GM18505 (cell line): ENCODE results near the gene MSI2.

Source experiments
- ATAC-seq: cut with Tn5 transposase; IDR thresholded peaks from one replicate; pipeline ENCODE4 v1.9.1; 2021; ENCODE audit not compliant: unreplicated experiment
- POLR2A ChIP-seq: IDR thresholded peaks from 4 replicates; pipeline ENCODE4 v1.6.1; 2011; ENCODE audit warnings: borderline replicate concordance; ENCODE audit not compliant: insufficient read depth, insufficient read length; ENCODE audit errors: extremely low read depth

The MSI2 gene

DNA sequence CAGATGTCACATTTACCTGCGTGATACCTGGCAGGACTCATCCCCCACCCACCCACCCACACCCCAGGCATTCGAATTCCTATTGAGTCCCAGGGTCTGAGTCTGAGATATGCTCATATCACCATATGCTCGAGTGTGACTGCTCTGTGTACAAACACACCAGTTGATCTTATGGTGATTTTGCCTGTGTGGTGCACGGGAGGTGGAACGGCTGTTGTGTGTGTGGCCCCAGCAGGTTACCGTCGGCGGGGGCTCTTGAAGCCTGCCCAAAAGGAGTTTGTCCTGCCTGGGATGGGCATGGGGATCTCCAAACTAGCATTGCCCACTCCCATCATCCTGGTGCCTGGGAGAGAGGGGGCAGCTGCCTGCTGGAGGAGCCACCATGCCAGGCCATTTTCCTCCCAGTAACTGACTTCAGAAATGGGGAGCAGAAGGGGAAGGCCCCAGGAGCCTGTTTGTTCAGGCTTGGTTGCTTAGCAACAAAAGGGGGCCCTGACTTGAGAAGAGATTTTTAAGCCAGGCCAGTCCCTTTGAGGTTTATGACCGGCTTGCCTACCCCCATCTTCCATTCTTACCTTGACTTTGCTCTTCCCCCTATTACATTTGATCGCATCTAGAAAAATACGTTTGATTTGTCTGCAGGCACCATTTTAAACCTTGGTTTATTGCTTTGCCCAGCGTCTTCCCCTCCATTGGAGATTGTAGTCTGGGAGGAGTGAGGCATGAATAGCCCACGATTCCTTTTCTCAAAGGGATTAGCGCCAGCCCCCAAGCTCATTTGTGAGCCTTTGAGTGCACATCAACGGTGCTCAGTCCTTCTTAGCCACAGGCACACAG lies 271.1 kb downstream of the MSI2 start:
- no peak for ATAC-seq
- no peak for TF ChIP-seq POLR2A

GRCh38 chr17:57528058-57528451 lies 271.7 kb downstream of the MSI2 start:
- ATAC-seq = no peak
- no peak for TF ChIP-seq POLR2A

DNA sequence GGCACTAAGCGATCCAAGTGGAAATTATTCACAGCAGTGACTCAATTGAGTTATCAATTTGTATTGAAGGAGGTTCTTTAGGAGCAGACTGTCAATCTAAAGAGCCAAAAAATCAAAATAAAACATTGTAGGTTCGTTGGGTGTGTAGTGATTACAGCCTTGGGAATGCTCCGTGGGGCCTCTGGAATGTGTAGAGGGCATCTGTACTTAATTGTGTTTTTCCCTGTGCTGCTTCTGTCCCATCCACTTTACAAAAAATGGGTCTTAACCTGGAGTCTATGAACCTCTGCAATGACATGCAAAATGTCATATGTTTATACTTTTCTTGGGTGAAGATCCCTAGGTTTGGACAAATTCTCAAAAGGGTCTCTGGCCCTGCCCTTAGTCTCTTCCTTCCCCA lies 273.7 kb downstream of the MSI2 start:
- ATAC-seq = no peak
- no peak for TF ChIP-seq POLR2A

DNA sequence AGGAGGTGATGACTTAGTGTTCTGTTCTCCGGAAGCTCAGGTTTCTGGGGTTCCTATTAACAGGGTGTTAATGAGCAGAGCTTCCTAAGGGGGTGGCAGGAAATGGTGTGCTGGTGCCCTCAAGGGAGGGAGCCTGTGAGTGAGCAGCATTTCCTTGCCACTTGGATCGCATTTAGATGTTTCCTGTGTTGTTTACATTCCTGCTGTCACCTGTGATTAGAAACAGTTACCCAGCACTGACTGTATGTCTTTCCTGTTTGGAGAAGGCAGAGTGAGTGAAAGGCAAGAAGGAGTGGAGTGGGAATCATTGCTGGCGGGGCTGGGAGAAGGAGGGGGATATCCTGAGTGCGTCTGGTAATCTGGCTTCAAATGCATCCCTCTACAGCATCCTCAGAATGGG lies 274.2 kb downstream of the MSI2 start:
- no peak for ATAC-seq
- TF ChIP-seq POLR2A = no peak

DNA sequence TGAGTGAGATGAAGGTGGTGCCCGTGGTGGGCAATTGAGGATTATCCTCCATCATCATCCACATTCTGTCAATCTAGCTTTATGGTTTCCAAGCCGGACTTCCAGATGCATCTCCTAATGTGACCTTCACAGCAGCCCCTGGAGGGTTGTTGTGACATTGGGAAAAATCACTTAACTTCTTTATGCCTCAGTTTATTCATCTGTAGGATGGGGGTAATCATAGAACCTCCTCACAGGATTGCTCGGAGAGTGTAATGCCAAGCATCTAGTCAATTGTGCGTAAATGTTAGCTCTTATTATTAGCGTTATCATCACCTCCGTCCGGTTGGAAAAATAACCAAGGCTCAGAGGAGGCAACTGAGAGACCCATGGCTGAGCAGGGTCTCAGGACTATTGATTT lies 274.8 kb downstream of the MSI2 start:
- no peak for TF ChIP-seq POLR2A
- ATAC-seq = no peak

DNA sequence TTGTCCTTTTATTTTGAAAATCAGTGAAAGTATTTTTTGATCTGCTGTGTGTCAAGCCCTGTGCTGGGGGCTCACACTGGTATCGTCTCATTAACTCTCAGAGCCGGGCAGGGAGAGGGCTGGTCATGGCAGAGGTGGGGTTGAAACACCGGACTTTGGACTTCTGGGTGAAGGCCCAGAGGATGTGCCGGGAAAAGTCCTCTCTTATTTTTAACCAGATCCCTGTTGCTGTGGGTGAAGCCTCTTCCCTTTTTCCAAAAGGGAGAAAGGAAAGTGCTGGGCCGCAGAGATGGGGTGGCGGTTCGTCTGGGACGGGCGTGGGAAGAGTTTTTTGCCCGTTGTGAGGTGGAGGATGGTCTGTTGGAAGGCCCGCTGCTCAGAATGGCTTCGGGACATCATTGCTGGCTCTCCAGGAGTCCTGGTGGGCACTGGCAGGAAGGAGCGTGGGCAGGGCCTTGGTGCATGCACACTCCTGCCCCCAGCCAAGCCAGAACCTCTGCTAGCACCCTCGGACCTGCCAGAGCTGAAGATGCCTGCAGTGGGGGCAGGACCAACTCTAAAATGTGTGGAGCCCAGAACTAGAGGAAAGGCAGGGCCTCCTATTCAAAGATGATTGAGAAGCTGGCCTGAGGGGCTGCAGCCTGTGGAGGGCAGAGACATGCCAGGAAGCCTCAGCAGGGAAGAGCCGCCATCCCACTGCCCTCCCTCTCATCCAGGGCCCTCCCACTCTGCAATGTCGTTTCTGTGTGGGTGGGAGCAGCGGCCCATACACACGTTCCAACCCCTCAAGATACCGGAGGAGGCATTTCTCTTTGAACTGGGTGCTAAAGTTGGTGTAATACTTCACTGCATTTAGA lies 275.6 kb downstream of the MSI2 start:
- no peak for TF ChIP-seq POLR2A
- ATAC-seq = no peak

DNA sequence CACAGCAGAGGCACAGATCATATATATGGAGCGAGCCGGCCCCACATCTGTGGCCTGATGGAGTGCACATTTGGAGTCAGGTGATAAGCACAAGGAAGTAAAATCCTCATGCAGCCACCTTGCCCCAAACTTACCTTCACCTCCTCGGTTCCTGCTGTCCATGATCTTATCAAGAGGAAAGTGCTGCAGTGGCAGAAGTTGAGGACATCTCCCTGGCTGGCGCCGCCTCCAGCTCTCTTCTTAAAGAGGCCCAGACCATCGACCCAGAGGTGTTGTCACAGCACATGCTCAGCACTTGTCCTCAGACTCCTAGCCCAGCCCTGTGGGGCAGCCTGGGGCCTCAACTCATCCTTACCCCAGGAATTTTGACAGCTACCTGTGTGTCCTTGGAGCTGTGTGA lies 276.2 kb downstream of the MSI2 start:
- TF ChIP-seq POLR2A = no peak

GRCh38 chr17:57532966-57533365 lies 276.6 kb downstream of the MSI2 start:
- no peak for ATAC-seq
- TF ChIP-seq POLR2A = no peak

More for the DNA sequence above, 276.2 kb downstream of the MSI2 start:
- ATAC-seq = no peak

DNA sequence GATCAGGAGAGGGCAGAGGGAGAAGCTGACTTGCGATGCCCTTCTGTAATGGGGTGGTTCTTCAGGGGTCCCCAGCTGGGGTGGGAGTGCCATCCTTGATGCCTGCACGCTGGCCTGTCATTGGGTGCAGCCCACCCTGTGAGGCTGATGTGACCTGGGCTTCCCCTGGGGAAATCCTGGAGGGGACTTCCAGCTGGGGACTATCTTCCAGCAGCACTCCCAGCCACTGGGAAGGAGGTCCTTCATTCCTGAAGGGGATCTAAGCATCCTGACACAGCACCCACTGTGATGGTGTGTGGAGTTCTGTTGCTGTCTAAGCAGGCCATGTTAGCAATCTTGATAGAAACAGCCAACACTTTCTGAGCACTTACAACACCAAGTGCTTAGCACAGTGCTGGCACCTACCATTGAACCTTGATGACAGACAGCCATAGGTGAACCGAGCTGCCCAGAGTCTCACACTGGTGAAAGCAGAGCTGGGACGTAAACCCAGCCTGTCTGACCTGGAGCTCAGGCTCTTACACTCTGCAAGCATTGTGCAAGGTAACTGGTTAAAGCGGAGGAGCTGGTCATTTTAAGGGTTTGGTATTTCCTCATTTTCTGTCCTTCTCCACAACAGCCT lies 277.5 kb downstream of the MSI2 start:
- ATAC-seq = no peak
- TF ChIP-seq POLR2A = no peak

DNA sequence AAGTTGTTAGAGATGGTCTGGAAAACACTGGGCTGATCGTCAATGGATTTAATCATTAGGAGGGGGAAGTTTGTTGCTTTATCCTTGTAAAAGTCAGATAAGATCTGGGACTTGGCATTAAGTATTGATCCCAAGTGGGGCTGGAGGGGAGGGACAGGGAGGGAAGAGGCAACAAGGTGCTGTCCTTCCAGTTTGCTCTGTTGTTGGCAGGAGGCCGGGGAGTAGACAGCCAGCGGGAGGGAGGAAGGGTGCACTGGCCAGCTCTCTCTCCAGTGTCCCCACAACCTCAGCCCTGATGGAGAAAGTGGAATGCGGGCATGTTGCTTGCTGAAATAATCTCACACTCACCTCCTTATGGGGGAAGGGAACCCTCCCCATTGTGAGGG lies 278.5 kb downstream of the MSI2 start:
- no peak for ATAC-seq
- no peak for TF ChIP-seq POLR2A

DNA sequence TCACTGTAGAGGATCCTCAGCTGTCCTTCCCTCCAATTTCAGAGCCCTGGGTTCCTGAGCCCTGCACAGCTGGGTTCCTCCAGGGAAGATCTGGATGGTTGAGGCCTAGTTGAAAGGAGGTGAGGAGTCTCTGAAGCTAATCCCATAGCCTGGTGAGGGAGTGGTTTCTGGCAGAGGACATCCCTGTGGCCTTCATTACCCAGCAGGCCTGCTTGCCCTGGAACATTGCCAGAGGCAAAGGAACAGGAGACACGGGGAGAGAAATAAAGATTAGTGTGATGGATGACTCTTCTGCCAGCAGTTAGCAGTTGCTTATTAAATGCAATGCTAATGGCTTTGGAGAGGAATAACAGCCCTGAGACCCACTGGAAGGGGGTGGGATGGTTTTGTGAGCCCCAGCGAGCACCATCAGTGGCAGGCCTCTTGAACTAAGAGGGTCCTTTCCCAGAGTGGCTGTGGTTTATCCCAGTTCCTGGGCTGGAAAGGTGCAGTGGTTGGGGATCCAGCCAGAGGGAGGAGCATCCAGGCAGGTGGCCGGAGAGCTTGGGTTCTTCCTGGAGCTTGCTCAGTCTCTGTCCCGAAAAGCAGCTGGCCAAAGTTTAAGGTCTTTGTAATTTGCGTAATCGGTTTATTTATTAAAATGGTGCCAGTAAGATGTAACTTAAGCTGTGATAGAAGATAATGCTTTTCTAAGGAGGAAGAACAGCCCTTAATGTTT lies 279.1 kb downstream of the MSI2 start:
- no peak for TF ChIP-seq POLR2A
- no peak for ATAC-seq

GRCh38 chr17:57536289-57536688 lies 280.0 kb downstream of the MSI2 start:
- ATAC-seq = no peak
- TF ChIP-seq POLR2A = no peak

GRCh38 chr17:57536789-57537523 lies 280.6 kb downstream of the MSI2 start:
- no peak for TF ChIP-seq POLR2A
- no peak for ATAC-seq
